GM18508 (cell line): Measurements from ENCODE around the gene ITGA1.
A peak's percentile ranks its signal among the peaks of the same experiment; 100 is the strongest.
"Not testable (repeated sequence)": the region's sequence is repeated elsewhere in the genome, so short reads cannot be mapped to it uniquely, and the experiment has no call there.

ENCODE experiments used
- ATAC-seq: cut with Tn5 transposase; IDR thresholded peaks from one replicate; pipeline ENCODE4 v1.9.1; 2021; ENCODE audit warnings: moderate number of reproducible peaks; ENCODE audit not compliant: insufficient read depth, unreplicated experiment

The ITGA1 gene

DNA sequence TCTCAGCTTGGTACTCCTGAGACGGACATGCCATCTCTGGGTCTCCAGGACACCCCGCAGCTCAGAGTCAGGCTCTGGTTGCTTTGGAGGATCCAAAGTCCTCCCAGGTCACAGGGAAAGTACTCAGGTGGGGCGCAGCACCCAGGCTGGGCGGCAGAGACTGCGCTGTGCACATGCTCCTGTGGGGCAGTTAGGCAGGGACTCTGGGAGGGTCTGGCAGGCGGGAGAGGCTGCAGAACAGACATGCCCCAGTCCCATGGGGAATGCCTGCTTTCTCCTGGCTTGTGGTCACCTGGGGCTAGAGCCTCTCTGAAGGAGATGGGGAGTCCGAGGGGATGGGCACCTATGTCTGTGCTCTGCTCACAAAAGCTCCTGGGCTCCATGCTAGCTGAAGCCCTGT is 156.1 kb downstream of the ITGA1 start:
- no peak for ATAC-seq

DNA sequence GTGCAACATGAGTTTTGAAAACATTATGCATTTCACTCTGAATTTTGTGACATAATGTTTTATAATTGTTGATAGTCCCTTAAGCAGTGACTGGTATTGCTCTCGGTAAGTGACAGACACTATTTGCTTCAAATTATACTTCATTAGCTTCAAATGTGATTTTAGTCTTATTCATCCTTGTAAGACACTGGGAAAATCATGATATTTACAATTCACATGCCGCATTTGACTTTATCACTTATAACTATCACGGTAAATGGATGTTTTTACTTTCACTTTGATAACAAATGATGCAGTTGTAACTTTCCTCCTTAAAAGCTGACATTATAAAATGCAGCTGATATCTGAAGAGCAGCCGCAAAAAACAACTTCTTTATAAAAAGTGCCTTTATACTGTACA is 157.3 kb downstream of the ITGA1 start:
- ATAC-seq: no peak

DNA sequence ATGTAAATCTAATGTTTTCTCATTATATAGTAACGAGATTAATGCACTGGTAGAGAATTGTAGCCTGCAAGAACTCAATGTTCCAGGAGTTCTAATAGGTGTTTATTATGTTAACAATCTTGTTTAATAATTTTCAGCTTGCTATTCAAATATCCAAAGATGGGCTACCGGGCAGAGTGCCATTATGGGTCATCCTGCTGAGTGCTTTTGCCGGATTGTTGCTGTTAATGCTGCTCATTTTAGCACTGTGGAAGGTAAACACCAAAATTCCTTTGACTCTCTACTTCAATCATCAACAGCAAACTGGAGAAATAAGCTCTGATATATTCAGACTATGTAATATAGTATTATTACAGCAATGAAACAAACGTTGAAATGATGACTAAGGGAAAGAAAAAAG is 159.5 kb downstream of the ITGA1 start:
- ATAC-seq: no peak

DNA sequence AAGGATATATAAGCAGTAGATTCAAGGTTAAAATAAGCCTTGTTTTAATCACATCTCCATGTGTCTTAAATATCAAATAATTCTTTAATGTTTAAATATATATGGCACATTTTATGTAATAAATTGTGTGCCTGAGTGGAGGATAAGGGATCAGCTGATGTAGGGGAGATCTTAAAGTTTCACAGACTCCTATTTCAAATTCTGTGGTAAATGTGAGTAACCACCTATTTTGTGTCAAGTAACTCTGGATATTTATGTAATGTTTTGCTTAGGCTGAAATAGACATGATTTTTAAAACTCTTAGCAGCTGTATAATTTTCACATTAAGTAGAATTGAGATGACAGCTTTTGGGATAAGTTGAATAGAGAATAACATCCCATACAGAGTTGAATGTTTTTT is 160.1 kb downstream of the ITGA1 start:
- ATAC-seq: no peak

DNA sequence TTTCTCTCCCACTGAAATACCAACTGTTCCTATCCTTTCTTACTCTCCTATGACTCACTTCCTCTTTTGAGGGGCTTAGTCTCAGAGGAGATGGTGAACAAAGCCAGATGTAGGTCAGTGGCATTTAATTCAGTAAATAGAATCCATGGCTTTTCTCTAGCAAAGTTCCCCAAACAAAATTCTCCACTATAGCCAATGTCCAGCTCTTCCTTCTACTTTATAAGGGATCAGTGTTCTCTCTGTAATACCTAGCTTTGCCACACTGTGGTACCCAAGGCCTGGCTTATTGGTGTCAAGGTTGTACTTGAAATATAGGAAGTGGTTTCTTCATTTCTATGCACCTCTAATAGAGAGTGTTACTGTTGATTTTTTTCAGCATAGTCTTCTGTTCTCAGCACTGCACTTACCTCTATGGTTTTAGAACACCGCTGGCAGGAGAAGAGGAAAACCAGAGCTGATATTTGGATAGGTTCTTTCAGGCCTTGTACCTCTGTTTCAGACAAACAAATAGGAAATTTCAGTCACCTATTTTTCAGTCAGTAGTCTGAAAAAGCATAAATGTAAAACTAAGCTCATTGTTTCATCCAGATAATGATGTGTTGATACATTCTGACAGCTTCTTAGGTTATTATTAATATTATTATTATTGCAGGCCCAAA is 160.8 kb downstream of the ITGA1 start:
- peak; percentile 100 for ATAC-seq

DNA sequence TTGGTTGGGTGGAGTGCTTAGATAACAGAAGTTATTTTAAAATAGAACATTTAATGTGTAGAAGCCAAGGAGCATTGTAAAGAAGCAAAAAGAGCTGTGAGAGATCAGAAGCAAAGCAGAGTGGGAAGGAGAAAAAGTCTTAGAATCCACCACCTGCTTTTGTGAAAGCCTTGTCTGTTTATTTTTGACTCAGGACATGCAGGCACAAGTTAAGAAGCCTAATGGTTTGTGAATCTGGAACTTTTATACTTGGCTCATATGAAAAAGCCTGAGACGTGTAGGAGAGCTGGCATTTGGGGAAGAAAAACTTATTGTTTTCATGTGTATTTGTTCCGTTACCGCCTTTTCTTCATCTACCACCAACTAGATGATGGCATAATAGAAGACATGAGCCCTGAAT is 163.0 kb downstream of the ITGA1 start:
- no peak for ATAC-seq

DNA sequence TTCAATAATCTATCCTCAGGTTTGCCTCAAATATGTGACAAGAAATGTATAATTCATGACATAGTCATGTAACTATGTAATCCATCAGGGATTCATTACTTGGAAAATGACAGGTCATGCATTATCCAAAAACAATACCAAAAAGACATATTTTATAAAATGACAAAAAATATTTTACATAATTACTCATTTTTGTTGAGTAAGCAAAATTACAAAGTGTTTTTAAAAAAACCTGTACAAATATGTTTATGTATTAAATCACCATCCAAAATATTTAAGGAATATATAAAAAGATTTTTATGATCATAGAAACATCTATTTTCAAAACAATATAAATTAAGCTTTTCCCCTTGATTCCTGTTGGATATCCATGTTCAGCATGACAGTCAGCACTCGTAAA is 164.8 kb downstream of the ITGA1 start:
- no peak for ATAC-seq

DNA sequence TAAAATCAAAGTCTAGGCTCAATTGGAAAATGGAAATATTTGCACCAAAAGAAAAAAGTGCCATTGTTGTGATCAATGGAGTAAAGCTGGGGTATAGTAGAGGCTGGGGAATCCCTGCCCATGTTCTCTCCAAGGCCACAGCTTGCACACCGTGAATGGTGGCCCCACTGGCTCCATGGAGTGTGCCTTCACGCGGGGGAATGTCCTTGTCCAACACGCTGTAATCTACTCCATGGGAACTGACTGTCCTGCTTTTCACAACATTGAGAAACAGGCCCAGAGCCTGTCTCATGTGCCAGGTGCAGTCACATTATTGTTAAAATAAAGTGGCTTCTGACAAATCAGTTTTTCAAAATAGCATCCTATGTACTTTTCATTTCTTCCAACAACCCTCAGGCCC is 168.3 kb downstream of the ITGA1 start:
- ATAC-seq: no peak

DNA sequence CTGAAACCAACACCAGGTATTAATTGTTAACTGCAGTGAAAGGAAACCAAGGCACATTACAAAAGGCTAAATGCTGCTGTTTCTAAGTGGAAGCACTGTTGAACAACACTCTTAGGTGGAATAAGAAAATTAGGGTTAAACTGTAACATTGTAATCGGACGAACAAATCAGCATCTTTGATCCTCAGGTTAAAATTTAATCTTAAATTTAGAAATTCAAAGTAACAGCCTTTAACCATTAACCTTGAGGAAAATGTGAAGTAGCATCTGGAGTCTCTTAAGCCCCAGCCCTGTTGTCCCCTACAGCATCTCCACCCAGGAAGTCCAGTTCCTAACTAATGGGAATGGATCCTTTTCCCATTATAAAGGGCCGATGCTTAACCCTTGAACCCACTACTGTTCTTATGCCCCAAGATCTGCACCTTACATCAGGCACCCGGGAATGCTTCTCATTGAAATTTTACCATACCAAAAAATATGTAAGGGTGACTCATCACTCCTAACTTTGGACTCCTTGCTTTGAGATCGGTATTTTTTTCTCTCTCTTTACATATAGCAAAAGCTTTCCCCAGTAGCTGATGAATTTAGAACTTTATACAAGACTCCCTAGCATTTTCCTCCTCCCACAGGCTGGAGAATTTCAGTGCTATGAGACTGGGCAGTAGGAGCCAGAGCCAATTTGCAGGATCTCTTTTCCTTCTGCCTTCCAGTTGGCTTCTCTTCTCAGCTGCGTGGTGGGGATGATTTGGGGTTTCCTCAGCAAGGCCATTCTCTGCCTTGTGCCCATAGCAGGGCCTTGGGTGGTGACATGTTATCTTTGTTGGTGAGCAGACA is 169.4 kb downstream of the ITGA1 start:
- ATAC-seq: peak; percentile 81

DNA sequence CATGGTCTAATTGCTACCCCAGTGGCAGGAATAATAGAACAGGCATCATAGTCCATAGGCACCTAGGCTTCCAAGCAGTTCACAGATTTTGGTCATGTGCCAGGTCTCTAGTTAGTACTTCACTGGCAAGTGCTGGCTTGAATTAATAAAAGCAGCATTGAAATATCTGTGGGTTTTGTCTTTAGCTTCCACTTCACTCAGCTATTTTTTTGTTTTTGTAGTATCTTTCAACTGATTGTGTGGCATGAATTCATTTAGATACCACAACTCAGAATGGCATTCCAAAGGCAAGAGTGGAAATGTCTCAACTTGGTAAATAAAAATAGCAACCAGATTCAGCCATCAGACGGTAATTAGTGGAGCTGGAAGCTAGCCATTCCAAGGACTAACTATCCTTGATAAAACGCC is 173.6 kb downstream of the ITGA1 start:
- no peak for ATAC-seq

DNA sequence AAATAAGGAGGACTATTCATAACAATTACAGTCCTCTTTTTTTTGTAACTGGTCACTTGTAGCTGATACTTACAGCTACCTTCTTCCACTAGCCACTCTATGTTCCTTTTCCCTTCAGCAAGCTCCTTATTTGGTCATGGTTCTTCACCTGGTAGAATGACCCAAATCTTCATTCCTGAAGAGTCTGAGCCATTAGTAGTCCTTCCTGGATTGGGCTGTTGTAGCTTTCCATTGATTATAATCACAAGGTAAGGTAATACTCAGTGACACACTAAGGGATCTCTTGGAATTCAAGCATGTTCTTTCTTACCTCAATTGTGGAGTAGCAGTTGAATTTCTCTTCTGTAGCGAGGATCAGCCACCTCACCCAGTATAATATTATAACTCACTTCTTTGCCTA is 175.9 kb downstream of the ITGA1 start:
- ATAC-seq: no peak

DNA sequence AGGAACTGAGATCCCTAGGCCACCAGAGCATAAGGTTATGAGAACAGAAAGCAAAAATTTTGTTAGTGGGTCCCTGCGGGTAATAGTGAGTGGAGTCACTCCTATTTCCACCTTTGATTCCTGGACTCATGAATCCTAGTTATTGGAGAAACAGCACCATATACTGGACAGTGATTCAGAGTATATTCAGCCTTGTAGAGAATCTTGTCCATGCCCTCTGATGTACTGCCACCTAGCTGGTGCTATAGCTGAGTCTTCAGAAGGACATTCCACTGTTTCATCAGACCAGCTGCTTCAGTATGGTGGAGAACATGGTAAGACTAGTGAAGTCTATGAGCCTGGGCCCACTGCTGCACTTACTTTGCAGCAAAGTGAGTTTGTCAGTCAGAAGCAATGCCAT is 176.4 kb downstream of the ITGA1 start:
- no peak for ATAC-seq

DNA sequence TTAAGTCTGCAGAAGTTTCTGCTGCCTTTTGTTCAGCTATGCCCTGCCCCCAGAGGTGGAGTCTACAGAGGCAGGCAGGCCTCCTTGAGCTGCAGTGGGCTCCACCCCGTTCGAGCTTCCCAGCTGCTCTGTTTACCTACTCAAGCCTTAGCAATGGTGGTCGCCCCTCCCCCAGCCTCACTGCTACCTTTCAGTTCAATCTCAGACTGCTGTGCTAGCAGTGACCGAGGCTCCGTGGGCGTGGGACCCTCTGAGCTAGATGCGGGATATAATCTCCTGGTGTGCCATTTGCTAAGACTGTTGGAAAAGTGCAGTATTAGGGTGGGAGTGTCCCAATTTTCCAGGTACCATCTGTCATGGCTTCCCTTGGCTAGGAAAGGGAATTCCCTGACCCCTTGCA is 188.4 kb downstream of the ITGA1 start:
- ATAC-seq: not testable (repeated sequence)

DNA sequence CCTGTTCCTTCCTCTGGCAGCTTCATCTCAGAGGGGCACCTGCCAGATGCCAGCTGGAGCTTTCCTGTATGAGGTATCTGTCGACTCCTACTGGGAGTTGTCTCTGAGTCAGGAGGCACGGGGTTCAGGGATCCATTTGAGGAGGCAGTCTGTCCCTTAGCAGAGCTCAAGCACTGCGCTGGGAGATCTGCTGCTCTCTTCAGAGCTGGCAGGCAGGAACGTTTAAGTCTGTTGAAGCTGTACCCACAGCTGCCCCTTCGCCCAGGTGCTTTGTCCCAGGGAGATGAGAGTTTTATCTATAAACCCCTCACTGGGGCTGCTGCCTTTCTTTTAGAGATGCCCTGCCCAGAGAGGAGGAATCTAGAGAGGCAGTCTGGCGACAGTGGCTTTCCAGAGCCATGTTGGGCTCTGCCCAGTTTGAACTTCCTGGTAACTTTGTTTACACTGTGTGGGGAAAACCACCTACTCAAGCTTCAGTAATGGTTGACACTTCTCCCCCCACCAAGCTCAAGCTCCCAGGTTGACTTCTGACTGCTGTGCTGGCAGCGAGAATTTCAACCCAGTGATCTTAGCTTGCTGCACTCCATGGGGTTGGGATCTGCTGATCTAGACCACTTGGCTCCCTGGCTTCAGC is 189.7 kb downstream of the ITGA1 start:
- no peak for ATAC-seq

DNA sequence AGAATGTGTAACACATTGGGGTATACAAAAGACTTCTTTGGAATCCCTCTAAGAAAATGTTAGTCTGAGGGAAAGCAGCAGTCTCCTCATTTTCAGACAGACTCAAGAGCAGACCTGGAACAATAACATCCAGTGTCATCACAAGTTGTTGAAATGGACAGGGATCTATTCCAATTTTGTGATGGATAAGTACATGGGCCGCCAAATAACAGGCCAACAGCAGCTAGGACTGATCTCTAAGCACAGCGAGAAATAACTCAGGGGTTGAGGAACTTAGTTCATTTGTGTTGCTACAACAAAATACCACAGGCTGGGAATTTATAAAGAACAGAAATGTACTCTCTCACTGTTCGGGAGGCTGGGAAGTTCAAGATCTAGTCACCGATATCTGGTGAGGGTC is 193.8 kb downstream of the ITGA1 start:
- ATAC-seq: no peak

DNA sequence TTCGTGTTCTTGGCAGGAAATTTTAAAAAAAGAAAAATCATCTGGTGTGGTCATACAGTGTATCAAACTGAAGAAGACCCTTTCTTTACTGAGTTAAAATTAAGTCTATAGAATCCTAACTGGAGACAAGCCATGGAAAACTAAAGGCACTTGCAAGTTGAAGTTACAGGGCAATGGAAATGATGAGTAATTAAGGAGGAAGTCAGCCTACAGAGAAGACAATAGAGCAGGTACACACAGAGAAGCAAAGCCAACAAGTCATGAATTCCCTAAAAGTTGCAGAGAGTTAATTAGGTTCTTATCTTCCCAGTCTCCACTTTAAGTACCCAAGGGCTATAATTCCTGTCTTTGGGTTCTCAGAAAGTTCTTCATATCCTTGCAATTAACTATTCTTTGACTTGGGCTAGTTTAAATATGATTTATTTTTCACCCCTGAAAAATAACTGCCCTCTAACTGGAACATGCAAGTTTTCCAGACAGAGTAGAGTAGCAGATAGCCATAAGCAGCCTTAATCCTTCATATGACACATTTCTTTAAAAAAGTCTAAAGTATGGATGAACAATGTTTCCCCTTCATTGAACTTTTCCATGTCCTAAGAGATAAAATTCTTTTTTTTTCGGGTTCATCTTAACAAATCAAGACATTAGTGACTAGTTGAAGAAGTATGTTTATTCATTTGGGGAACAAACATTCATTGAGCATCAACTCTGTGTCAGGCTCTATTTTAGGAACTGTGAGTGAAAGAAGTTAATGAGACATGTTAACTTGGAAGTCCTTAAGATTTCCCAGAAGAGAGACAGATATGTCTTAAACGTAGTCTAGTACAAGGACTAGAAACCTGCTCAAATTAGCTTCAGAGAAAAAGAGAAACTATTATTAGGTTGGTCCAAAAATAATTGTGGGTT is 196.3 kb downstream of the ITGA1 start:
- ATAC-seq: no peak

DNA sequence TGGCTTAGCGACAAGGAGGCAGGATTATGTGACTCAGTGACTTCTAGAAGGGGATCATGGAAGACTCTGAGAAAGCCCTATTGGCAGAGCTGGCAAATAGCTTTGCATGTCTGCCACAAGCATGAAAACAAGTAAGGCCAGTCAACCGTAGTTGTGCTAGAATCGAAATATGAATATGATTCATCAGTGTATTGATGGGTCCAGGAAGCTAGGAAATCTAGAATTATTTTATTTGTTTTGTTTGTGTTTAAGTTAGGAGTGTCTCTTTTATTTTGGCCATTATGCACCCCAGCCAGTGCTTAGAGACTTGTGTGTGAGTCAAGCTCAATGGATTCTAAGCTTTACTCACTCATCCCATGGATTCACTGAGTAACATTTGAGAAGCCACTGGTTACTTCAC is 197.6 kb downstream of the ITGA1 start:
- no peak for ATAC-seq

DNA sequence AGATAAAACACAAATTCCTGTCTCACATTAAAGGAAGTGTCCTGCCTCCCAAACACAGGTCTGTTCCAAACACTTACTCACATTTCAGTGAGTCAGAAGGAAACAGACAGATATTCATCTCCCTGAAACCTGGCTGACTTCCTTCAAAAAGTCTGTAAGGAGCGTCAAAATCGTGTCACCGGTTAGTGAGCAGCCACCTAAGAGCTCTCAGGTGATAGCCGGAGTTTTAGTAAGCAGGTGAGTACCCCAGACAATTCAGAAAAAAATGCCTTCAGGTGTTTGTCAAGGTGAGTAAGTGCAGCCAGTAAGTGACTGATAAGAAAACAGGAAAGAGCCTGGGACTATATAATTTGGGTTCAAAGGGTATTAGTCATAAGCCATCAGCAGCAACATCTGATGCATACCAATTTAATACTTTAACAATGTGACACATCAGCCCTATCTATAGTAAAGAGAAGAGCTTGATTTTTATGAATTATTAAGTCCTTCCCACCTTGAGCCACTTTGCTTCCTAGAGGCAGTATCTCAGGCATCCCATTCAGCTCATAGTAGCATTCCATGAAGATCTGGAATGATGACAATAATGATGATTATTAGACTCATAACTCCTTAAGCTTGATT is 200.1 kb downstream of the ITGA1 start:
- no peak for ATAC-seq

DNA sequence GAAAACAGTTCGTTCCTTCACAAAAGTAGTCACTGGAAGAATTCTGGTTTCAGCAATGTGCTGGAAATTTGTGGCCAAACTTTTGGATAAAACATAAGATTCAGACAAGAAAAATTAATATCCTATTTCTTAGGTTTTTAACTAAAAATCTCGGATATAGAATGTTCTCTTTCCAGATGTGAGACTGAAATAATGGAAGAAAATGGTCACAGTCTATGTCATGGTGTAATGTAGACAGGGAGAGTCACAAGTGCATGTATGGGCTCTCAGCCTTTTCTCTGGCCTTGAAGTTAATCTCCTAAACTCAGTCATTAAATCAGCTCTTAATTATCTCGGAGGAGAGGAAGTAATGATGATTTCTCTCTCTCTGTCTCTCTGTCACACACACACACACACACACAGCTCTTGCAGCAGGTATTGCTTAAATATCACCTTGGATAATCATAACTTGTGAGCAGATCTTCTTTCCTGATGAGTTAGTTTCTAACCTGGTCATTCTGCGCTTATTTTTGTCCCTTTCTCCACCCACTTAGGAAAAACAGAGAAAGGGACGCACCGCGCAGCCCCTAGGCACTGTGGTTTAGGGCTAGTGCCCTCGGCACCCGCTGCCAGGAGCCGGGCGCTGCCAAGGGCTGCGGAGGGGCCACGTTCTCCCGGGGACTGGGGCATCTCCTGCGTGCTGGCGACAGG is 200.8 kb downstream of the ITGA1 start:
- ATAC-seq: no peak
